Measurements from ENCODE around the gene TBR1. TPM values are rescaled to one million over a fixed set of nuclear protein-coding genes. Genes with fewer than 3 reads are reported as not detected.

Gene TBR1
- total RNA-seq, 1 experiment from 2014 or later = 0.02 TPM

GRCh38 chr2:161427664-161428587, 11.8 kb downstream of the TBR1 start:
- DNase-seq (ENCODE audit: low spot score) = no peak

- DNase-seq (ENCODE audit: low spot score) = no peak
Measured at GRCh38 chr2:161430386-161430785, 14.3 kb downstream of the TBR1 start.

- no peak for DNase-seq (ENCODE audit: low spot score)
Measured at GRCh38 chr2:161432107-161432506, 16.0 kb downstream of the TBR1 start.

- DNase-seq (ENCODE audit: low spot score) = no peak
Measured at GRCh38 chr2:161434118-161434517, 18.0 kb downstream of the TBR1 start.

- no peak for DNase-seq (ENCODE audit: low spot score)
Measured at GRCh38 chr2:161436411-161436810, 20.3 kb downstream of the TBR1 start.

- no peak for DNase-seq (ENCODE audit: low spot score)
Measured at GRCh38 chr2:161438598-161438997, 22.5 kb downstream of the TBR1 start.

- DNase-seq (ENCODE audit: low spot score) = no peak
Measured at GRCh38 chr2:161445097-161445496, 29.0 kb downstream of the TBR1 start.

GRCh38 chr2:161448431-161448830, 32.3 kb downstream of the TBR1 start:
- DNase-seq (ENCODE audit: low spot score) = no peak

GRCh38 chr2:161471631-161472030, 55.5 kb downstream of the TBR1 start:
- no peak for DNase-seq (ENCODE audit: low spot score)

GRCh38 chr2:161474920-161475319, 58.8 kb downstream of the TBR1 start:
- DNase-seq (ENCODE audit: low spot score) = no peak

Other genes starting within 250 kb of the TBR1 start
- 177 and 187 TPM in 2 replicates for gene PSMD14, start 107.9 kb upstream of the TBR1 start, total RNA-seq (2014; rRNA removed; shearing (Covaris generic))
- gene SLC4A10, start 208.1 kb downstream of the TBR1 start, total RNA-seq (2014; rRNA removed; shearing (Covaris generic)) = 0.04 TPM in 1 of 2 replicates, not detected in the other